CD8-positive, alpha-beta memory T cell (primary cell): Measurements from ENCODE around the gene RGL3. TPM values are rescaled to one million over a fixed set of nuclear protein-coding genes. Genes with fewer than 3 reads are reported as not detected.

Source experiments
- CTCF ChIA-PET: fragments of 350-600 bp; sonication (Branson Sonifier 250); formaldehyde crosslinking; loops from one replicate; lab custom pipeline; 2021; ENCODE audit warnings: antibody characterized with exemption; lab: Charles Lee
- POLR2A ChIA-PET: fragments of 350-600 bp; sonication (Branson Sonifier 250); formaldehyde crosslinking; loops from one replicate; lab custom pipeline; 2021; ENCODE audit warnings: antibody characterized with exemption; lab: Charles Lee
- DNase-seq, 5 donors: peaks; one replicate each; pipeline versions ENCODE4 v3.0.0 to v3.0.0-alpha.2; 2020 to 2022; ENCODE audit warnings: mixed read lengths in 1 of 5
- H3K27ac ChIP-seq: one replicate; pipeline ENCODE4 v1.7.0; 2013; ENCODE audit warnings: low read depth, mild to moderate bottlenecking, low read length, moderate library complexity
- H3K27me3 ChIP-seq: 2 replicates; pipeline ENCODE4 v1.7.0; 2013; ENCODE audit warnings: low read length, mild to moderate bottlenecking; ENCODE audit not compliant: insufficient read depth, poor library complexity, severe bottlenecking
- H3K36me3 ChIP-seq: 2 replicates; pipeline ENCODE4 v1.7.0; 2013; ENCODE audit warnings: mild to moderate bottlenecking, low read length, moderate library complexity; ENCODE audit not compliant: insufficient read depth
- H3K4me1 ChIP-seq: 2 replicates; pipeline ENCODE4 v1.7.0; 2013; ENCODE audit warnings: mild to moderate bottlenecking, low read length, moderate library complexity; ENCODE audit not compliant: insufficient read depth
- H3K4me3 ChIP-seq: 2 replicates; pipeline ENCODE4 v1.7.0; 2013; ENCODE audit warnings: mild to moderate bottlenecking, low read length
- H3K9me3 ChIP-seq: 2 replicates; pipeline ENCODE4 v1.7.0; 2013; ENCODE audit warnings: mild to moderate bottlenecking, low read length
- H3K27ac Mint-ChIP-seq, 8 donors: one replicate each; pipeline ENCODE4 v1.8.0; 2020 to 2021; ENCODE audit warnings: mixed read lengths in 8 of 8, mild to moderate bottlenecking in 6 of 8, inconsistent platforms in 3 of 8, moderate library complexity in 3 of 8
- H3K27me3 Mint-ChIP-seq, 2 donors: one replicate each; pipeline ENCODE4 v1.8.0; 2020 to 2021; ENCODE audit warnings: mixed read lengths in 2 of 2, mild to moderate bottlenecking in 1 of 2, moderate library complexity in 1 of 2
- H3K36me3 Mint-ChIP-seq, 3 donors: one replicate each; pipeline ENCODE4 v1.8.0; 2020 to 2021; ENCODE audit warnings: mixed read lengths in 3 of 3, inconsistent platforms in 1 of 3, mild to moderate bottlenecking in 1 of 3
- H3K4me1 Mint-ChIP-seq, 3 donors: one replicate each; pipeline ENCODE4 v1.8.0; 2020 to 2021; ENCODE audit warnings: mixed read lengths in 3 of 3, inconsistent platforms in 1 of 3, mild to moderate bottlenecking in 1 of 3
- H3K4me3 Mint-ChIP-seq, 7 donors: one replicate each; pipeline ENCODE4 v1.8.0; 2020 to 2021; ENCODE audit warnings: mixed read lengths in 7 of 7, mild to moderate bottlenecking in 6 of 7, moderate library complexity in 4 of 7, inconsistent platforms in 2 of 7
- H3K9me3 Mint-ChIP-seq, 5 donors: one replicate each; pipeline ENCODE4 v1.8.0; 2020 to 2022; ENCODE audit warnings: mixed read lengths in 5 of 5, mild to moderate bottlenecking in 3 of 5, moderate library complexity in 2 of 5, inconsistent platforms in 1 of 5
- polyA plus RNA-seq: library from polyadenylated mRNA; unstranded; fragments of 300-500 nt; fragmentation: Illumina TruSeq; gene quantifications from one replicate; pipeline ENCODE4 v1.2.3, GENCODE V29; 2021
- total RNA-seq, 2 experiments: library from RNA; stranded (reverse); gene quantifications; one replicate each; pipeline ENCODE4 v1.2.3, GENCODE V29; 2021

RGL3 gene
- total and polyA plus RNA-seq, 3 experiments from 2014 or later, result not detected

DNA sequence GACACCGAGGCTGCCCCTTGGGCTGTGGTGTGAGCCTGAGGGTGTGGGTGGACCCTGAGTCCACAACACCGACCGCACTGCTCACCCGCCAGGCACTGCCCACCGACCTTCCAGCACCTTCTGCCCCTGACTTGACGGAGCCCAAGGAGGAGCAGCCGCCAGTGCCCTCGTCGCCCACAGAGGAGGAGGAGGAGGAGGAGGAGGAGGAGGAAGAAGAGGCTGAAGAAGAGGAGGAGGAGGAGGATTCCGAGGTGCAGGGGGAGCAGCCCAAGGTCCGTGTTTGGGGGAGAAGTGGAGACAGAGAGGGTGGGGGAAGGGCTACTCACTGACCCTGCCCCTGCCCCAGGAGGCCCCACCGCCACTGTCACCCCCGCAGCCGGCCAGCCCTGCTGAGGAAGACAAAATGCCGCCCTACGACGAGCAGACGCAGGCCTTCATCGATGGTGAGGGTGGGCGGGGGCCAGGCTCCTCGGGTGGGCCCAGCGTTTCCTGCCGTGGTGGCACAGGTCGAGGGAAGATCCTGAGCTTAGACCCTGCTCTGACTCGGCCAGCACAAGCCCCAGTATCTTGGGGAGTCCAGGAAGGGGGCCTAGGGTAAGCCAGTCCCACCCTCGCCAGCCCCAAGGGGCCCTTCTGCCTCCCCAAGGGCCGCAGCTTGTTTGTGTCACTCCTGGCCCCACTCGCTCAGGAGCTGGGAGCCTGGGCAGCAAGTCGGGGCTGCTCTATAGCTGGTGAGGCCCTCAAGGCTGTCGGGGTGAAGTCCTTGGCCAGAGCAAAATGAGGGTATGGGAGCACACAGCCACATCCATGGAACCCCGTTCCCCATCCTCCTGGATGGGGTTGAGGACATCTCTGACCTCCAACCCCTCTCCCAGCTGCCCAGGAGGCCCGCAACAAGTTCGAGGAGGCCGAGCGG, 28.5 kb upstream of the RGL3 start:
- no peak overlapping the region for H3K4me3 ChIP-seq
- no peak overlapping the region for H3K27ac Mint-ChIP-seq
- no peak for DNase-seq
- no peak overlapping the region for H3K27ac ChIP-seq
- H3K9me3 ChIP-seq, result no peaks in the 10 kb centered on the region
- H3K4me1 ChIP-seq, result no peaks in the 10 kb centered on the region
- peaks cover 8% of the 10 kb centered on the region for H3K36me3 ChIP-seq
- H3K9me3 Mint-ChIP-seq, result no peaks in the 10 kb centered on the region
- POLR2A ChIA-PET, result no interaction called here
- CTCF ChIA-PET, result interaction anchor here (1.4 kb wide), 1 partner anchor 35 kb away, joined by 3 read pairs; no protein-coding TSS in a partner anchor
- H3K4me3 Mint-ChIP-seq, result peak overlapping the region in 1 of 7 donors; percentile 48
- no peaks in the 10 kb centered on the region for H3K27me3 ChIP-seq
- no peaks in the 10 kb centered on the region for H3K4me1 Mint-ChIP-seq
- H3K27me3 Mint-ChIP-seq, result no peaks in the 10 kb centered on the region
- peaks cover 0 to 62% (median 0%) of the 10 kb centered on the region in 3 donors for H3K36me3 Mint-ChIP-seq

DNA sequence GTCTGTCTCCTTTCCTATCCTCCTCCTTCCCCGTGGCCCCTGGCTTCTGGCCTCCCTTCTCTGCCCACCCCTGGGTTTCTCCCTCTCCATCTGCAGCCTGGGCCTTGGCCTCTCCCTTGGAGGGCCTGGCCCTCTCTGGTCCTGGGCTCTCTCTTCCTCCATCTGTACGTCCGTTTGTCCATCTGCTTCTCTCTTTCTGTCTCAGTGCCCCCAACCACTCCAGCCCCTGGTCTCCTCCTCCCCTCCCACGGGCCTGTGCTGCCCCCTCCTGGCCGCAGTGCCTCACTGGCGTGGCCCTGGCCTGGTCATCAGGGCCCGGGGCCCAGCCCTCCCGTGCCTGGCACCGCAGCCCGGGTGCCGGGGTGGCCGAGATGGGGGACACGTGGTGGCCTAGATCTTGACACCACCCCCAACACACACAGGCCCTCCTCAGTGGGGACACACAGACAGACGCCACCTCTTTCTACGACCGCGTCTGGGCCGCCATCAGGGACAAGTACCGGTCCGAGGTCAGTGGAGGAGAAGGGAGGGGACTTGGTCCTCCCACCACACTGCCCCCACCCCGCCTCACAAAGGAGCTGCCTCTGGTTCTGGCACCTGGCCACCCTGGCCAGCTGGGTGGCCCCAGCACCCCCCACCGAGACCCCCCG, 27.7 kb upstream of the RGL3 start:
- CTCF ChIA-PET, result interaction anchor here (1.5 kb wide), 1 partner anchor 66 kb away, joined by 5 read pairs; no protein-coding TSS in a partner anchor
- H3K4me3 Mint-ChIP-seq, result no peak overlapping the region

DNA sequence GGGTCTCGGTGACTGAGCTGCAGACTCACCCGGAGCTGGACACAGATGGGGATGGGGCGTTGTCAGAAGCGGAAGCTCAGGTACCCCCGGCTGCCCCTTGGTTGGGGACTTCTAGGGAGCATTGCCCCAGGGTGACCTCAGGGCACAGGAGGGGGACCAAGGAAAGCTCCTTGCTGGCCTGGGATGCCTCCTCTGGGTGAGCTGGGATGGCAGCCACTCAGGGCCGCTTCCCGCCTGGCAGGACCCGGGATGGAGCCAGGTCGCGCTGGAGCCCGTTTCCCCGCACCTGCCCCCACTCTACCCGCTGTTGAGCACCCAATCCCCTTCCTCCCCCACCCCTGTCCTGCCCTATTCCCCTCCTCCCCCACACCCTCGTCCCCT, 27.1 kb upstream of the RGL3 start:
- Mint-ChIP-seq H3K36me3 (peaks cover 3 to 74% (median 3%) of the 10 kb centered on the region in 3 donors), H3K4me3 (no peak overlapping the region), H3K27me3 (no peaks in the 10 kb centered on the region), H3K9me3 (no peaks in the 10 kb centered on the region), H3K27ac (no peak overlapping the region), H3K4me1 (peaks cover 0 to 8% (median 4%) of the 10 kb centered on the region in 3 donors)
- POLR2A ChIA-PET, result no interaction called here
- peaks cover 16% of the 10 kb centered on the region for H3K36me3 ChIP-seq
- H3K27me3 ChIP-seq, result no peaks in the 10 kb centered on the region
- CTCF ChIA-PET, result interaction anchor here (0.7 to 1.5 kb wide), 2 partner anchors 65 to 90 kb away, joined by 3 to 5 read pairs; no protein-coding TSS in a partner anchor
- no peak overlapping the region for H3K4me3 ChIP-seq
- no peak for DNase-seq
- no peak overlapping the region for H3K27ac ChIP-seq
- no peaks in the 10 kb centered on the region for H3K9me3 ChIP-seq
- H3K4me1 ChIP-seq, result no peaks in the 10 kb centered on the region

More for the DNA sequence above, 27.7 kb upstream of the RGL3 start:
- Mint-ChIP-seq H3K9me3 (no peaks in the 10 kb centered on the region), H3K36me3 (peaks cover 2 to 69% (median 2%) of the 10 kb centered on the region in 3 donors), H3K27ac (peak overlapping the region in 1 of 8 donors; percentile 57), H3K27me3 (no peaks in the 10 kb centered on the region), H3K4me1 (peaks cover 0 to 5% (median 4%) of the 10 kb centered on the region in 3 donors)
- Histone ChIP-seq H3K27ac (no peak overlapping the region), H3K36me3 (peaks cover 11% of the 10 kb centered on the region), H3K9me3 (no peaks in the 10 kb centered on the region), H3K4me3 (no peak overlapping the region), H3K27me3 (no peaks in the 10 kb centered on the region), H3K4me1 (no peaks in the 10 kb centered on the region)
- DNase-seq, result peak in 4 of 5 donors; percentile 32 to 63 (median 37)
- POLR2A ChIA-PET, result no interaction called here

DNA sequence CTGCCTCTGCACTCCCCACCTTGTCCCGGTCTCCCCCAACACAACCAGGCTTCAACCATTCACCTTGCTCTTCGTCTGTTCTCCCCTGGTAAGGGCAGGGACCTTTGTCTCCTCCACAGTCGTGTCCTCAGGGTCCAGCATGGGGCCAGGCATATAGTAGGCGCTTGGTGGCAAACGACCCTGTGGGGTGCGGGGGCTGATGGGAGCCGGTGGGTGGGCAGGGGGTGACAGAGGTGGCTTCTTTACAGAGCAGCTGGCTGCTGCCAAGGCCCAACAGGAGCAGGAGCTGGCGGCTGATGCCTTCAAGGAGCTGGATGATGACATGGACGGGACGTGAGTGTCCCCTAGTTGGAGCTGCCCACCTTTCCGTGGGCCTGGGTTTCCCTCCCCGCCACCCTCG, 26.0 kb upstream of the RGL3 start:
- no peaks in the 10 kb centered on the region for H3K27me3 ChIP-seq
- H3K36me3 ChIP-seq, result peaks cover 21% of the 10 kb centered on the region
- H3K27ac Mint-ChIP-seq, result no peak overlapping the region
- no peak overlapping the region for H3K4me3 Mint-ChIP-seq
- H3K4me1 Mint-ChIP-seq, result peaks cover 0 to 12% (median 8%) of the 10 kb centered on the region in 3 donors
- no peaks in the 10 kb centered on the region for H3K4me1 ChIP-seq
- POLR2A ChIA-PET, result no interaction called here
- peaks cover 3 to 80% (median 3%) of the 10 kb centered on the region in 3 donors for H3K36me3 Mint-ChIP-seq
- H3K27ac ChIP-seq, result no peak overlapping the region
- H3K27me3 Mint-ChIP-seq, result no peaks in the 10 kb centered on the region
- no peak for DNase-seq
- H3K9me3 Mint-ChIP-seq, result no peaks in the 10 kb centered on the region
- H3K4me3 ChIP-seq, result no peak overlapping the region
- CTCF ChIA-PET, result interaction anchor here (0.8 to 1.5 kb wide), 2 partner anchors 64 to 70 kb away, joined by 3 to 5 read pairs; no protein-coding TSS in a partner anchor
- no peaks in the 10 kb centered on the region for H3K9me3 ChIP-seq

DNA sequence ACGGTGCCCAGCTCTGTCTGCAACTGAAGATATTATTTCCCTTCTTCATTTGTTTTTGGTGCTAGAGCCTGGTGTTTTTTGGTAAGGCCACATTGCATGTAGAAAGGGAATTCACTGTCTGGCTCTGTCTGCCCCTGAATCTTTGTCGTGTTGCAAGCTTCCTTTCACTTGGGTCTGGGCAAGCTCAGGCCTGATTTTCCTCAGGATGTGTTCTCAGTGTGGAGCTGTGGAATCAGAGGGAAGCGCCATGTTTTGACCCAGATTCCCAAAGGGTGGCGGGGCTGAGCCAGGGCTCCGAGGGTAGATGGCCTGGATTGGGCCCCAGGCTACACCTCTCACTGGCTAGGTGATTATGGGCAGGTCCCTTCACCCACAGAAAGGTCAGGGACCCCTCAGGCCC, 24.9 kb upstream of the RGL3 start:
- Histone ChIP-seq H3K4me3 (no peak overlapping the region), H3K4me1 (no peaks in the 10 kb centered on the region), H3K27ac (no peak overlapping the region), H3K27me3 (no peaks in the 10 kb centered on the region), H3K9me3 (no peaks in the 10 kb centered on the region), H3K36me3 (peaks cover 21% of the 10 kb centered on the region)
- ChIA-PET CTCF (interaction anchor here (1.0 to 1.6 kb wide), 3 partner anchors 63 to 306 kb away, joined by 3 to 4 read pairs (median 3); no protein-coding TSS in a partner anchor), POLR2A (no interaction called here)
- no peak overlapping the region for H3K27ac Mint-ChIP-seq
- peaks cover 3 to 78% (median 3%) of the 10 kb centered on the region in 3 donors for H3K36me3 Mint-ChIP-seq
- DNase-seq, result no peak
- H3K4me1 Mint-ChIP-seq, result peaks cover 0 to 12% (median 8%) of the 10 kb centered on the region in 3 donors
- no peaks in the 10 kb centered on the region for H3K9me3 Mint-ChIP-seq
- no peak overlapping the region for H3K4me3 Mint-ChIP-seq
- H3K27me3 Mint-ChIP-seq, result no peaks in the 10 kb centered on the region

DNA sequence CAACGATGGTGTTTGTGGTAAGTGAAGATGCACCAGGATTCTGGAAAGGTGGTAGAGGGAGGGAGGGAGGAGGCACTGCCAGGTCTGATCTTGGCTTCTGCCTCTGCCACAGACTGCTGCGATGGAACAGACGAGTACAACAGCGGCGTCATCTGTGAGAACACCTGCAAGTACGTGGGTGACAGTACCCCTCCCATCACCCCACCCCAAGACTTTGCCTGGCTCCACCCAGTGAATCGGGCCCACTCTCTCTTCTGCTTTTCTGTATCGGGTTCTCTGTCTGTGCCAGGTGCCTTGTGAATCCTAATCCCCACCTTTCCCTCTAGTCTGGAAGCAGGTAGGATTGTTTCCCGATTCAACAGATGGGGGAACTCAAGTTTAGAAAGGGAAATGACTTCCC, 18.8 kb upstream of the RGL3 start:
- no peak overlapping the region for H3K27ac ChIP-seq
- Mint-ChIP-seq H3K9me3 (no peaks in the 10 kb centered on the region), H3K4me1 (peaks cover 28 to 38% (median 32%) of the 10 kb centered on the region in 3 donors), H3K4me3 (peak overlapping the region in 4 of 7 donors; percentile 57 to 92 (median 69)), H3K27me3 (peaks cover 0 to 4% of the 10 kb centered on the region in 2 donors), H3K36me3 (peaks cover 3 to 60% (median 7%) of the 10 kb centered on the region in 3 donors), H3K27ac (peak overlapping the region in 2 of 8 donors; percentile 54 to 85)
- peaks cover 19% of the 10 kb centered on the region for H3K4me1 ChIP-seq
- CTCF ChIA-PET, result no interaction called here
- POLR2A ChIA-PET, result no interaction called here
- peaks cover 29% of the 10 kb centered on the region for H3K36me3 ChIP-seq
- H3K4me3 ChIP-seq, result no peak overlapping the region
- H3K9me3 ChIP-seq, result no peaks in the 10 kb centered on the region
- H3K27me3 ChIP-seq, result no peaks in the 10 kb centered on the region
- no peak for DNase-seq

DNA sequence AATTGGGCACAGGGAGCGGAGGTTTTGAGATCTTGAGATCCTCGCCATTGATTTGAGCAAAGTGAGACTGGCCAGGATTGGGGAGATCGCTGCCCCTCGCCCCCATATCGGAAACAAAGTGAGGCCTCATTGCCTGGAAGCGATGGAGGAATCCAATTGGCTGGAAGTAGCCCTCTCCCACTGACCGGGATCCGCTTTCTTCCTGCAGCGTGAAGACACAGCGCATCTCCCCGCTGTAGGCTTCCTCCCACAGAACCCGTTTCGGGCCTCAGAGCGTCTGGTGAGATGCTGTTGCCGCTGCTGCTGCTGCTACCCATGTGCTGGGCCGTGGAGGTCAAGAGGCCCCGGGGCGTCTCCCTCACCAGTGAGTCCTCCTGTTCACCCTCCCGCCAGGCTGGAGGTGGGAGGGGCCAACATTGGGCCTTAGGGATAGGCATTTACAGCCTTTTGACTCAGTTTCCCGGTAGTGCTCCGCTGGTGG, 16.8 kb upstream of the RGL3 start:
- peak overlapping the region; percentile 83 for H3K27ac ChIP-seq
- POLR2A ChIA-PET, result interaction anchor here (0.6 to 1.8 kb wide), 5 partner anchors 16 to 61 kb away, joined by 4 to 17 read pairs (median 5); partner anchors contain the start of gene SWSAP1
- peaks cover 0 to 41% (median 5%) of the 10 kb centered on the region in 3 donors for H3K36me3 Mint-ChIP-seq
- H3K9me3 Mint-ChIP-seq, result no peaks in the 10 kb centered on the region
- H3K4me1 ChIP-seq, result peaks cover 19% of the 10 kb centered on the region
- peak overlapping the region; percentile 95 for H3K4me3 ChIP-seq
- peaks cover 0 to 4% of the 10 kb centered on the region in 2 donors for H3K27me3 Mint-ChIP-seq
- no peaks in the 10 kb centered on the region for H3K9me3 ChIP-seq
- DNase-seq, result no peak
- peak overlapping the region; percentile 92 to 100 (median 99) for H3K4me3 Mint-ChIP-seq
- CTCF ChIA-PET, result interaction anchor here (0.6 to 2.4 kb wide), 11 partner anchors 12 to 253 kb away, joined by 3 to 19 read pairs (median 4); partner anchors contain the start of gene SWSAP1
- no peaks in the 10 kb centered on the region for H3K27me3 ChIP-seq
- peaks cover 22 to 32% (median 27%) of the 10 kb centered on the region in 3 donors for H3K4me1 Mint-ChIP-seq
- H3K36me3 ChIP-seq, result peaks cover 17% of the 10 kb centered on the region
- peak overlapping the region; percentile 91 to 99 (median 98) for H3K27ac Mint-ChIP-seq
